Measurements from ENCODE around the gene SNAPC2. TPM values are rescaled to one million over a fixed set of nuclear protein-coding genes. Genes with fewer than 3 reads are reported as not detected.

Gene SNAPC2
- total and polyA plus RNA-seq, 2 donors (not counting 1 experiment from before 2014, with no cell fraction given): 19.9 to 21.7 TPM

- ATAC-seq (ENCODE audit: low read depth): no peak
- POLR2A ChIA-PET: no interaction called here
These were observed 32.9 kb downstream of the SNAPC2 start for GRCh38 chr19:7953060-7953459.

GRCh38 chr19:7953576-7953975 is 33.4 kb downstream of the SNAPC2 start:
- no peak for DNase-seq
- Histone ChIP-seq H3K27me3 (replicated peaks in 1 of 4; ENCODE audit: control extremely low read depth in 1 of 4, control insufficient read depth in 3 of 4, insufficient read depth in 4 of 4, low read length in 3 of 4) (no peaks in the 10 kb centered on the region), H3K9me3 (ENCODE audit: control extremely low read depth in 1 of 3, control insufficient read depth in 2 of 3, insufficient read depth in 1 of 3, low read length in 2 of 3) (no peaks in the 10 kb centered on the region), H3K4me1 (ENCODE audit: control insufficient read depth in 2 of 2, insufficient read depth in 2 of 2, low read length in 2 of 2) (no peaks in the 10 kb centered on the region), H2AFZ (ENCODE audit: insufficient read depth, low read depth, low read length, poor library complexity, severe bottlenecking) (no peak overlapping the region), H3K27ac (ENCODE audit: low read length in 2 of 2) (no peak overlapping the region), H3K36me3 (replicated peaks in 1 of 2; ENCODE audit: control extremely low read depth in 1 of 2, control insufficient read depth in 1 of 2, extremely low read depth in 1 of 2, insufficient read depth in 2 of 2, low read length in 1 of 2) (no peaks in the 10 kb centered on the region), H3K4me3 (ENCODE audit: control extremely low read depth in 1 of 5, extremely low read depth in 1 of 5, insufficient read depth in 1 of 5, low read depth in 2 of 5, low read length in 4 of 5) (no peak overlapping the region), H3K9ac (ENCODE audit: low read length) (no peak overlapping the region), H3K79me2 (ENCODE audit: control insufficient read depth, insufficient read depth, low read length) (no peaks in the 10 kb centered on the region), H3K4me2 (replicated peaks; ENCODE audit: low read depth, low read length, poor library complexity, severe bottlenecking) (no peak overlapping the region), H4K20me1 (ENCODE audit: control insufficient read depth, insufficient read depth, low read length, poor library complexity, severe bottlenecking) (no peaks in the 10 kb centered on the region)
- Mint-ChIP-seq H3K27me3 (no peaks in the 10 kb centered on the region), H3K4me1 (no peaks in the 10 kb centered on the region), H3K27ac (no peak overlapping the region), H3K4me3 (no peak overlapping the region), H3K9me3 (ENCODE audit: insufficient read depth) (no peaks in the 10 kb centered on the region)
- 94% methylated on average over 6 of the region's 7 CpGs for WGBS (ENCODE audit: insufficient coverage)
- ChIA-PET CTCF (interaction anchor here (1.2 to 1.8 kb wide), 2 partner anchors 9 to 10 kb away, joined by 4 to 5 read pairs; partner anchors contain the start of gene TIMM44), POLR2A (no interaction called here)
- TF ChIP-seq CTCF (IDR thresholded peaks at IDR 0.05) (no peak), EZH2 (IDR thresholded peaks at IDR 0.05; ENCODE audit: borderline replicate concordance, insufficient read depth, low read depth, low read length, poor library complexity, severe bottlenecking) (no peak)
- no peak for ATAC-seq (ENCODE audit: low read depth)
- intact Hi-C loops (cut with micrococcal nuclease): no loop called here

More at GRCh38 chr19:7953060-7953459, 32.9 kb downstream of the SNAPC2 start:
- WGBS (ENCODE audit: insufficient coverage): 21% methylated on average over 3 of the region's 3 CpGs
- Histone ChIP-seq H4K20me1 (ENCODE audit: control insufficient read depth, insufficient read depth, low read length, poor library complexity, severe bottlenecking) (no peaks in the 10 kb centered on the region), H2AFZ (ENCODE audit: insufficient read depth, low read depth, low read length, poor library complexity, severe bottlenecking) (no peak overlapping the region), H3K4me1 (ENCODE audit: control insufficient read depth in 2 of 2, insufficient read depth in 2 of 2, low read length in 2 of 2) (no peaks in the 10 kb centered on the region), H3K9ac (ENCODE audit: low read length) (no peak overlapping the region), H3K36me3 (replicated peaks in 1 of 2; ENCODE audit: control extremely low read depth in 1 of 2, control insufficient read depth in 1 of 2, extremely low read depth in 1 of 2, insufficient read depth in 2 of 2, low read length in 1 of 2) (no peaks in the 10 kb centered on the region), H3K79me2 (ENCODE audit: control insufficient read depth, insufficient read depth, low read length) (no peaks in the 10 kb centered on the region), H3K4me3 (ENCODE audit: control extremely low read depth in 1 of 5, extremely low read depth in 1 of 5, insufficient read depth in 1 of 5, low read depth in 2 of 5, low read length in 4 of 5) (no peak overlapping the region), H3K9me3 (ENCODE audit: control extremely low read depth in 1 of 3, control insufficient read depth in 2 of 3, insufficient read depth in 1 of 3, low read length in 2 of 3) (no peaks in the 10 kb centered on the region), H3K27me3 (replicated peaks in 1 of 4; ENCODE audit: control extremely low read depth in 1 of 4, control insufficient read depth in 3 of 4, insufficient read depth in 4 of 4, low read length in 3 of 4) (no peaks in the 10 kb centered on the region), H3K4me2 (replicated peaks; ENCODE audit: low read depth, low read length, poor library complexity, severe bottlenecking) (no peak overlapping the region), H3K27ac (ENCODE audit: low read length in 2 of 2) (no peak overlapping the region)
- intact Hi-C loops (cut with micrococcal nuclease): no loop called here
- TF ChIP-seq EZH2 (IDR thresholded peaks at IDR 0.05; ENCODE audit: borderline replicate concordance, insufficient read depth, low read depth, low read length, poor library complexity, severe bottlenecking) (no peak), CTCF (IDR thresholded peaks at IDR 0.05) (no peak)
- H3K27ac Mint-ChIP-seq: no peak overlapping the region
- no peaks in the 10 kb centered on the region for H3K27me3 Mint-ChIP-seq
- no peaks in the 10 kb centered on the region for H3K4me1 Mint-ChIP-seq
- CTCF ChIA-PET: no interaction called here
- H3K4me3 Mint-ChIP-seq: no peak overlapping the region
- DNase-seq: no peak
- no peaks in the 10 kb centered on the region for H3K9me3 Mint-ChIP-seq (ENCODE audit: insufficient read depth)
